H1 (cell line): Measurements from ENCODE around the gene PCID2. TPM values are rescaled to one million over a fixed set of nuclear protein-coding genes. Genes with fewer than 3 reads are reported as not detected.

Experiments
- CTCF ChIA-PET: fragments of 300-600 bp; sonication (Branson Sonifier 250); formaldehyde crosslinking; loops from one replicate; lab custom pipeline; 2021; ENCODE audit not compliant: partially characterized antibody; lab: Charles Lee
- POLR2A ChIA-PET: fragments of 300-600 bp; sonication (Branson Sonifier 250); formaldehyde crosslinking; loops from one replicate; lab custom pipeline; 2021; ENCODE audit warnings: inconsistent platforms; ENCODE audit not compliant: partially characterized antibody; lab: Charles Lee
- DNase-seq, 2 experiments: peaks; one replicate each; pipeline versions ENCODE4 v3.0.0 to v3.0.0-alpha.2; 2010 to 2022; ENCODE audit warnings: low spot score in 2 of 2, low read depth in 1 of 2, mixed read lengths in 1 of 2
- FAIRE-seq: peaks from 2 replicates; lab custom pipeline; 2011; peaks lifted over from hg19 to GRCh38; lab: Jason Lieb, UNC
- H2AFZ ChIP-seq: 2 replicates; pipeline ENCODE4 v1.8.1; 2012; ENCODE audit warnings: low read length, inconsistent platforms
- H2AK5ac ChIP-seq: 2 replicates; pipeline ENCODE4 v1.6.1; 2013; ENCODE audit warnings: low read depth, low read length
- H2BK120ac ChIP-seq: replicated peaks from 2 replicates; pipeline ENCODE3; 2013; ENCODE audit warnings: low read depth, low read length, inconsistent platforms
- H2BK12ac ChIP-seq: 2 replicates; pipeline ENCODE4 v1.6.1; 2013; ENCODE audit warnings: low read depth, low read length
- H2BK15ac ChIP-seq: 2 replicates; pipeline ENCODE4 v1.6.1; 2013; ENCODE audit warnings: low read length
- H2BK20ac ChIP-seq: 2 replicates; pipeline ENCODE4 v1.6.1; 2013; ENCODE audit warnings: low read length
- H2BK5ac ChIP-seq: 2 replicates; pipeline ENCODE4 v1.6.1; 2013; ENCODE audit warnings: low read depth, low read length
- H3K14ac ChIP-seq: 2 replicates; pipeline ENCODE4 v1.6.1; 2013; ENCODE audit warnings: inconsistent platforms; ENCODE audit not compliant: insufficient read length
- H3K18ac ChIP-seq: 2 replicates; pipeline ENCODE4 v1.6.1; 2013; ENCODE audit warnings: low read length; ENCODE audit errors: extremely low read depth
- H3K23ac ChIP-seq: 2 replicates; pipeline ENCODE4 v1.6.1; 2013; ENCODE audit warnings: inconsistent platforms; ENCODE audit not compliant: insufficient read length
- H3K23me2 ChIP-seq: 2 replicates; pipeline ENCODE4 v1.6.1; 2013; ENCODE audit warnings: low read depth, low read length
- H3K27ac ChIP-seq: 2 replicates; pipeline ENCODE4 v1.6.1; 2011; ENCODE audit warnings: low read depth, low read length, inconsistent platforms
- H3K27me3 ChIP-seq, 4 experiments: replicated peaks in 1 of 4; 1 replicate in 1 of 4; 2 replicates in 3 of 4; pipeline versions ENCODE4 v1.6.1 to v1.8.1; 2011 to 2013; ENCODE audit warnings: low read length in 3 of 4, mild to moderate bottlenecking in 3 of 4, inconsistent platforms in 2 of 4, mixed read lengths in 2 of 4, moderate library complexity in 1 of 4; ENCODE audit not compliant: control insufficient read depth in 3 of 4, insufficient read depth in 3 of 4; ENCODE audit errors: extremely low read depth in 1 of 4
- H3K36me3 ChIP-seq, 4 experiments: 2 replicates each; pipeline versions ENCODE4 v1.6.1 to v1.8.1; 2011 to 2013; ENCODE audit warnings: mild to moderate bottlenecking in 4 of 4, low read length in 3 of 4, moderate library complexity in 2 of 4, control low read depth in 1 of 4, inconsistent platforms in 1 of 4; ENCODE audit not compliant: insufficient read depth in 4 of 4, control insufficient read depth in 2 of 4
- H3K4ac ChIP-seq: replicated peaks from 2 replicates; pipeline ENCODE3; 2013; ENCODE audit warnings: low read length, low read depth, mixed read lengths, inconsistent platforms; ENCODE audit not compliant: insufficient read length
- H3K4me1 ChIP-seq, 4 experiments: replicated peaks in 1 of 4; 1 replicate in 1 of 4; 2 replicates in 3 of 4; pipeline versions ENCODE4 v1.6.1 to v1.8.1; 2011 to 2013; ENCODE audit warnings: low read length in 3 of 4, inconsistent platforms in 2 of 4, mixed read lengths in 1 of 4; ENCODE audit not compliant: insufficient read depth in 4 of 4, control insufficient read depth in 3 of 4
- H3K4me2 ChIP-seq, 2 experiments: 2 replicates each; pipeline versions ENCODE4 v1.6.1 to v1.8.1; 2011 to 2013; ENCODE audit warnings: low read depth in 2 of 2, low read length in 2 of 2, control low read depth in 1 of 2, inconsistent platforms in 1 of 2, mild to moderate bottlenecking in 1 of 2; ENCODE audit not compliant: insufficient read depth in 1 of 2
- H3K4me3 ChIP-seq, 4 experiments: fragments of 200-600, 300-600 bp in 1 of 4; sonication (generic), shearing (Covaris generic), sonication (Bioruptor Twin) in 1 of 4; 2 replicates each; pipeline versions ENCODE4 v1.5.1 to v1.8.1; 2011 to 2016; ENCODE audit warnings: low read length in 4 of 4, low read depth in 3 of 4, control low read depth in 2 of 4, inconsistent platforms in 2 of 4, mild to moderate bottlenecking in 2 of 4, mixed read lengths in 1 of 4, moderate library complexity in 1 of 4; ENCODE audit not compliant: insufficient read depth in 2 of 4; ENCODE audit errors: extremely low read depth in 1 of 4
- H3K56ac ChIP-seq: replicated peaks from 2 replicates; pipeline ENCODE3; 2013; ENCODE audit warnings: low read depth, mild to moderate bottlenecking, mixed read lengths, low read length, inconsistent platforms; ENCODE audit not compliant: insufficient read length
- H3K79me1 ChIP-seq: 2 replicates; pipeline ENCODE4 v1.6.1; 2013; ENCODE audit warnings: low read depth, low read length, control low read depth
- H3K79me2 ChIP-seq, 2 experiments: 2 replicates each; pipeline versions ENCODE4 v1.6.1 to v1.8.1; 2012 to 2013; ENCODE audit warnings: low read length in 2 of 2, mild to moderate bottlenecking in 2 of 2, inconsistent platforms in 1 of 2; ENCODE audit not compliant: insufficient read depth in 2 of 2, control insufficient read depth in 1 of 2
- H3K9ac ChIP-seq, 4 experiments: replicated peaks in 1 of 4; 1 replicate in 1 of 4; 2 replicates in 3 of 4; pipeline versions ENCODE4 v1.6.1 to v1.8.1; 2011 to 2013; ENCODE audit warnings: low read depth in 3 of 4, low read length in 3 of 4, control low read depth in 2 of 4, mild to moderate bottlenecking in 2 of 4, moderate library complexity in 2 of 4, inconsistent platforms in 1 of 4; ENCODE audit errors: extremely low read depth in 1 of 4
- H3K9me3 ChIP-seq, 2 experiments: 2 replicates each; pipeline versions ENCODE4 v1.6.1 to v1.8.1; 2012 to 2013; ENCODE audit warnings: mild to moderate bottlenecking in 2 of 2, moderate library complexity in 2 of 2, control low read depth in 1 of 2, inconsistent platforms in 1 of 2, low read depth in 1 of 2, low read length in 1 of 2, mixed read lengths in 1 of 2; ENCODE audit not compliant: insufficient read depth in 2 of 2
- H4K20me1 ChIP-seq, 2 experiments: replicated peaks in 1 of 2; 2 replicates each; pipeline versions ENCODE3 to v1.8.1; 2011 to 2013; ENCODE audit warnings: inconsistent platforms in 2 of 2, low read length in 2 of 2, mild to moderate bottlenecking in 1 of 2; ENCODE audit not compliant: insufficient read depth in 2 of 2, control insufficient read depth in 1 of 2
- H4K5ac ChIP-seq: 2 replicates; pipeline ENCODE4 v1.6.1; 2013; ENCODE audit warnings: low read length, low read depth, mixed read lengths, inconsistent platforms; ENCODE audit not compliant: insufficient read length
- H4K8ac ChIP-seq: 2 replicates; pipeline ENCODE4 v1.8.0; 2013; ENCODE audit warnings: mild to moderate bottlenecking, moderate library complexity, low read length, inconsistent platforms; ENCODE audit not compliant: insufficient read depth; ENCODE audit errors: extremely low read depth
- H4K91ac ChIP-seq: replicated peaks from 2 replicates; pipeline ENCODE3; 2013; ENCODE audit warnings: low read length, mixed read lengths, inconsistent platforms; ENCODE audit not compliant: insufficient read length
- CBX5 ChIP-seq: fragments of 300-800, 300-1000 bp; sonication (generic); IDR thresholded peaks from 2 replicates; pipeline ENCODE4 v1.7.1; 2016; ENCODE audit warnings: antibody characterized with exemption, low read length, low read depth
- CBX8 ChIP-seq: fragments of 300-800, 300-1000 bp; sonication (generic); IDR thresholded peaks from 2 replicates; pipeline ENCODE4 v1.7.1; 2016; ENCODE audit warnings: low read depth, low read length, borderline replicate concordance
- CHD1 ChIP-seq: IDR thresholded peaks from 2 replicates; pipeline ENCODE4 v1.6.1; 2012; ENCODE audit warnings: low read depth, low read length, improper control_type of control experiment
- CTBP2 ChIP-seq: IDR thresholded peaks from 2 replicates; pipeline ENCODE4 v1.7.0; 2011; ENCODE audit warnings: borderline replicate concordance, mild to moderate bottlenecking, moderate library complexity, mixed read lengths, low read length; ENCODE audit not compliant: insufficient read depth, insufficient read length
- EGR1 ChIP-seq: IDR thresholded peaks from 2 replicates; pipeline ENCODE4 v1.6.1; 2011; ENCODE audit warnings: low read depth, low read length, borderline replicate concordance
- EP300 ChIP-seq, 2 experiments: IDR thresholded peaks; 1 replicate in 1 of 2; 2 replicates in 1 of 2; pipeline ENCODE4 v1.6.1; 2011 to 2012; ENCODE audit warnings: low read depth in 2 of 2, low read length in 2 of 2, mild to moderate bottlenecking in 2 of 2, borderline replicate concordance in 1 of 2, inconsistent platforms in 1 of 2, moderate library complexity in 1 of 2
- FOSL1 ChIP-seq: IDR thresholded peaks from 2 replicates; pipeline ENCODE4 v1.6.1; 2011; ENCODE audit warnings: mild to moderate bottlenecking, low read depth, low read length, moderate library complexity; ENCODE audit not compliant: insufficient read depth
- GTF2F1 ChIP-seq: IDR thresholded peaks from 2 replicates; pipeline ENCODE4 v1.6.1; 2012; ENCODE audit warnings: low read depth, low read length, improper control_type of control experiment, borderline replicate concordance
- JUND ChIP-seq: IDR thresholded peaks from 2 replicates; pipeline ENCODE4 v1.6.1; 2011; ENCODE audit warnings: mild to moderate bottlenecking, improper control_type of control experiment, low read length
- RBBP5 ChIP-seq: IDR thresholded peaks from 2 replicates; pipeline ENCODE4 v1.7.1; 2012; ENCODE audit warnings: low read depth, mild to moderate bottlenecking, inconsistent platforms, low read length, moderate library complexity, borderline replicate concordance
- RNF2 ChIP-seq: fragments of 200-900, 300-1000 bp; sonication (generic); IDR thresholded peaks from 2 replicates; pipeline ENCODE4 v1.7.1; 2016; ENCODE audit warnings: borderline replicate concordance, low read depth, mild to moderate bottlenecking, antibody characterized with exemption, low read length; ENCODE audit not compliant: poor library complexity, severe bottlenecking; ENCODE audit errors: missing control alignments
- YY1 ChIP-seq: IDR thresholded peaks from 2 replicates; pipeline ENCODE4 v1.6.1; 2011; ENCODE audit warnings: low read depth, mild to moderate bottlenecking, low read length
- WGBS, 2 experiments: shearing (Covaris generic) in 1 of 2; methylation state at CpG; one replicate each; pipeline versions ENCODE4 v1.1.6 to v1.1.7; 2013 to 2015; ENCODE audit warnings: low lambda C conversion rate in 2 of 2, mixed read lengths in 2 of 2, inconsistent platforms in 1 of 2, low coverage in 1 of 2, missing lambda C conversion rate in 1 of 2; ENCODE audit not compliant: insufficient replicate concordance in 2 of 2, insufficient coverage in 1 of 2, insufficient read length in 1 of 2; ENCODE audit errors: extremely low coverage in 1 of 2, missing lambda C conversion rate in 1 of 2; 5-methylcytosine and 5-hydroxymethylcytosine counted together
- polyA plus RNA-seq, 7 experiments: library from polyadenylated mRNA; depleted of rRNA in 3 of 7; stranded (reverse) in 5 of 7; unstranded in 2 of 7; fragments of >200 nt in 5 of 7; fragments of 200-250 nt in 2 of 7; gene quantifications; 1 replicate in 5 of 7; 2 replicates in 1 of 7; 4 replicates in 1 of 7; pipeline versions ENCODE4 v1.2.1 to v1.2.3, GENCODE V29; 2011 to 2013; ENCODE audit warnings: missing spikeins in 2 of 7, mixed read lengths in 2 of 7
- total RNA-seq: library from RNA; stranded (reverse); fragmentation: NEBNext Ultra II Directional; extraction: Animal tissue kit (Norgen Biotek cat#: 25700); gene quantifications from 2 replicates; pipeline ENCODE4 v1.2.1, GENCODE V29; 2021
- TF ChIP-seq, protein P1 (sequence below): IDR thresholded peaks from 2 replicates; pipeline ENCODE4 v1.6.1; 2012; ENCODE audit warnings: inconsistent platforms

Gene PCID2
- total and polyA plus RNA-seq, 2 of the 8 experiments (the other 6 are each of a cell fraction or from before 2014, with no cell fraction given): 72.4 to 72.8 TPM

DNA sequence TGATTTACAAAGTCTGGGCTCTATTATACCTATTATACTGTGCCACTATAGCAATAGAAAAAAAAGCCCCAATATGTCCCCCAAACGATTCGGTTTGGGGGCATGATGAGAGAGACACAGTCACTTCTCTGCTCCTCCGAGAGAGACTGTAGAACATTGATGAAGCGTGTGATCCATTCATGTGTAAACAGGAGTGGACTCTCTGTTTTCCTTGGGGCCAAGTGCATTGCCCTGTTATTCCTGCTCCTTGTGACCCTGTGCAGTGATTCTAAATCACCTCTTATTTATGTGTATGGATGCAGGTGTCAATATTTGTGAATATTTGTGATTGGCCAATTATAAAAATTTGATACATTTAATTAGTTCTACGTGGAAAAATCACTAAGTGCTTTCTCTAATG, 68.9 kb downstream of the PCID2 start:
- no peak for FAIRE-seq
- no peak overlapping the region for H2AFZ ChIP-seq
- no peak overlapping the region for H2BK5ac ChIP-seq
- H2BK120ac ChIP-seq: no peak overlapping the region
- no peaks in the 10 kb centered on the region for H3K36me3 ChIP-seq
- no peak overlapping the region for H3K18ac ChIP-seq
- H3K4ac ChIP-seq: no peak overlapping the region
- no peak overlapping the region for H2BK12ac ChIP-seq
- no peak overlapping the region for H4K8ac ChIP-seq
- H3K27ac ChIP-seq: no peak overlapping the region
- no peak overlapping the region for H3K9ac ChIP-seq
- no peaks in the 10 kb centered on the region for H3K79me1 ChIP-seq
- no peak overlapping the region for H2BK20ac ChIP-seq
- H3K27me3 ChIP-seq: no peaks in the 10 kb centered on the region
- H3K9me3 ChIP-seq: no peaks in the 10 kb centered on the region
- H2AK5ac ChIP-seq: no peak overlapping the region
- H4K20me1 ChIP-seq: no peaks in the 10 kb centered on the region
- no peak overlapping the region for H3K4me3 ChIP-seq
- H3K23ac ChIP-seq: no peak overlapping the region
- H3K23me2 ChIP-seq: no peaks in the 10 kb centered on the region
- H3K4me2 ChIP-seq: no peak overlapping the region
- no peak overlapping the region for H3K56ac ChIP-seq
- ChIA-PET CTCF (interaction anchor here (0.6 kb wide), 2 partner anchors 113 to 927 kb away, joined by 4 read pairs; no protein-coding TSS in a partner anchor), POLR2A (no interaction called here)
- WGBS, 2 experiments: 87% methylated on average over 5 of the region's 5 CpGs; no CpG with 5 or more reads in 1 of the 2 experiments
- no peak overlapping the region for H3K14ac ChIP-seq
- no peak for DNase-seq
- H2BK15ac ChIP-seq: no peak overlapping the region
- no peak overlapping the region for H4K91ac ChIP-seq
- H4K5ac ChIP-seq: no peak overlapping the region
- peaks cover 0 to 3% (median under 1%) of the 10 kb centered on the region in 4 experiments; a peak in 4 of 7 replicates for H3K4me1 ChIP-seq
- H3K79me2 ChIP-seq: no peaks in the 10 kb centered on the region
- TF ChIP-seq EP300 (IDR thresholded peaks at IDR 0.05; ENCODE audit: borderline replicate concordance in 1 of 2, low read depth in 2 of 2, low read length in 2 of 2) (no peak), RNF2 (no peak), GTF2F1 (no peak), CTBP2 (no peak), CBX5 (no peak), CHD1 (no peak), RBBP5 (no peak), EGR1 (no peak), CBX8 (no peak), JUND (no peak), FOSL1 (no peak), YY1 (no peak)
- TF ChIP-seq, protein P1, sequence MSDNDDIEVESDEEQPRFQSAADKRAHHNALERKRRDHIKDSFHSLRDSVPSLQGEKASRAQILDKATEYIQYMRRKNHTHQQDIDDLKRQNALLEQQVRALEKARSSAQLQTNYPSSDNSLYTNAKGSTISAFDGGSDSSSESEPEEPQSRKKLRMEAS: no peak
